ENCODE results near the gene HHAT. TPM values are rescaled to one million over a fixed set of nuclear protein-coding genes. Genes with fewer than 3 reads are reported as not detected.

The HHAT gene
- total RNA-seq: 0.65 and 1.2 TPM in 2 replicates

DNA sequence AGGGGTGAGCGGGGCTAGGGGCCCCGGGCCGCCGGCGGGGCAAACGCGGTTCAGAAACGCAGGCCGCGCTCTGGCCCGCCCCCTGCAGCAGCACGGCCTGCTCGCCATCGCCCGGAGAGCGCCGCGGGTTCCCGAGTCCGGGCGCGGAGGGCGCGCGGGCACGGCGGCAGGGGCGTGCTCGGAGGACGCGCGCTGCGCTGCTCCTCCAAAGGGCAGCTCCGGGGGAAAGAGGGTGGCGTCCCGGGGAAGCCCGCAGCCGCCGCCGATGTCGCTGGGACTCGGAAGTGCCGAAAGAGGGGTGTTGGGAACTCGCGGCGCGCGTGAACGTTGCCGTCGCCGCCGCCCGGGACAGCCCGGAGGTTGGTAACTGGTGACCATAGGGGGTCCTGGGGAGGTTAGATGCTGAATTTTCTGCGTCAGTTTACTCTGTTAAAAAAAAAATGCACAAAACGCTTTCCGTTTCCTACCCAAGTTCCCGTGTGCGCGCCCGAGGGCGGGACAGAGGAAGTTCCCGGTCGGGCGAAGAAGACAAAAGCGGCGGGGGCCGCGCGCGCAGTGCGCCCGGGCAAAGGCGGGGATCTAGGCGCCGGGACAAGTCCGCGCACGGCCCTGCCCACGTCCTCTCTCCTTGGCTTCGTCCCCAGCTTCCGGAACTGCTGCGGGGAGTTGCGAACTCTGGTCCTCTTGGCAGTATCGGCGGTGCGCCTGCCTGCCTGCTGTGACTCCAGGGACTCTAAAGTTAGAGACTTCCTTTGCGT, at the start of gene HHAT:
Gene HHAT, plus strand, starts transcription at position 157 of the 758 bp plus-strand sequence. CDS start 20,074 bp downstream, outside the sequence.
- DNase-seq (ENCODE audit: low read depth in 2 of 2): peak; percentile 73 to 78

DNA sequence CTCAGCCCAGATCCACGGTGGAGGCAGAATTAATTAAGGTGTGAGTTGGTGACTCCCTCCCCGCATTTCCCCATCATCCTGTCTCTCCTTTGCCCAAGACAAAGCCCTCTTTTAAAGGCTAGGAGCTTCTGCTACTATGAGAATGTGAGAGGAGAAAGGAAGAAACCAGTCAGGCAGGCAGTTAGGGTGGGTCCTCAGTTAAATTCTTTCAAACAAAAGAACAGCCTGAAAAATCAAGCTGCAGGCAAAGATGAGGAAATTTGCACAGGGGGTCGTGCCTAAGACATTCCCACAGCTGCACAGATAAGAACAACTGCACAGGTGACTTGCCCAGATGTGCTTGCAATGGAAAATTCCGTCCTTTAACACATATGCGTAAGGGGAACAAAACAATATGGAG, 48.5 kb upstream of the HHAT start:
- DNase-seq (ENCODE audit: low read depth in 2 of 2): no peak

DNA sequence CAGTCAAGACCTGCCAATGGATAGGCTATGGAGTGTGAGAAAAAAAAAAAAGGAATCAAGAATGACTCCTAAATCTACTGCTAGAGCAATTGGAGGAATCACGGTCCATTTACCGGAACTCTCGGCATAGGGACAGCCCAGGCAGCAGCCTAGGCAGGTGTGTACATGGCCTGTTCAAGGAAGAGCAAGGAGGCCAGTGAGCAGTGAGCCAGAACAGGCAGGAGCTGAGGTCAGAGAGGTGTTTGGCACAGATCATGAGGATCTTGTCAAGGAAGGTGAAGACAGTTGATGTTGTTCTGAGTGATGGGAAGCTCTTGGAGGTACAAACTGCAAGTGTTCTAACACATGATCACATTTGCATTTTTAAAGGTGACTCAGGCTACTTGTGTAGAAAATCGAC, 40.6 kb upstream of the HHAT start:
- no peak for DNase-seq (ENCODE audit: low read depth in 2 of 2)

DNA sequence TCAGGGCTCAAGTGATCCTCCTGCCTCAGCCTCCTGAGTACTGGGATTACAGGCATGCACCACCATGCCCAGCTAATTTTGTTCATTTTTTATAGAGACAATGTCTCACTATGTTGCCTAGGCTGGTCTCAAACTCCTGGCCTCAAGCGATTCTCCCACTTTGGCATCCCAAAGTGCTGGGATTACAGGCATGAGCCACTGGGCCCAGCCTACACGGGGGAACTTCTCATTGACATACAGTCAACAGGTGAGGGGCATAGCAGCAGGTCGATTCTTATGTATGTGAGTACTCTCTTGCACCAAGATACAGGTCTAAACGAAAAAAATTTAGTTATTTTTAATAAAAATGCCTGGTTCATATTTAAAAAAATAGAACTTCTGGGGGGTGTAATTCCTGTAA, 39.5 kb upstream of the HHAT start:
- DNase-seq (ENCODE audit: low read depth in 2 of 2): no peak

DNA sequence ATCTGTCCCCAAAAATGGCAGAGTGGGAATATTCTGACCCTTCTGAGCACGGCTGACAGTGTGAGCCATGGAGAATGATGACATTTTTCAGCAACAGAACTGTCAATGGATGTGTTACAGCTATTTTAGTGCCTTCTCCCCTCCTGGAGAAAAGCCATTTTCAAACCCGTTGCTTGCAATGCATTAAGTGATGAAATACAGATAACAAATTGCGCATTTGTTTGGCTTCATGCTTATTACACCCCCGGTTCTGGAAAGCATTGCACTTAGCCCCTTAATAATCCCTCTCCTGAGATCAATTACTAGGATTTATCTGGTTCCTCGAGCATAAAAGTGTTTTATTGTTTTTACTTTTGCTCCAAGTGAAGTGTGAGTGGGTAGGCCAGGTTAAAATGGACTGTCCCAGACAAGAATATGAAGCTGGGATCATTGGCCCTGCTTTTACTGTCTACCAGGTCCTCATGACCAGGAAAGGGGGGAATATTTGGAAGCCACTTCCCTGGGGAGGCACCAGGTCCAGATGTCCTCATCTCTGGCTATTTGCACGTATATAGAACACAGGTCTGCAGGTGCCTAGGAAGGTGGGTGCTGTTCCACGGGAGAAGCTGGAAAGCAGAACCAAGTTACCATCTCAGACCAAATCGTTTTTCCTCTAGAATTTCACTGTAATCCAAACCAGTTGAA, 37.5 kb upstream of the HHAT start:
- DNase-seq (ENCODE audit: low read depth in 2 of 2): no peak

DNA sequence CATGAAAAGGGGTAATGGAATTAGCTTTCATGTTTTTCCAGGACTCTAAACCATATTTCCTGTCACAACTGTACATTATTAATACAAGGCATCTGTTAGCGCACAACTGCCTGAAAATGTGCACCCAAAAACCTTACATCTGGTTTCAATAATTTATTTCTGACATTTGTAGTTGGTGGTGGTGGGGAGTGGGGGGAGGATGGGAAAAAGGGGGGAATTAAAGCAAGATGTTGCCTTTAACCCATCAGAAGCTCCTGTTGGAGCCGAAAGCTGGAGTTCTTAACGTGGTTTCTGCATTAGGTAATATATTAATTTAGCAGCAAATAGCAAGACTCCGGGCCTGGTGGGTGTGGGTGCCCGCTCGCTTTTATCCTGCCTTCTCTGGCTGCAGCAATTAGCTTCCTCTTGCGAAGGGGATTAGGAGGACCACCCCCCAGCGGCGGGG, 36.9 kb upstream of the HHAT start:
- DNase-seq (ENCODE audit: low read depth in 2 of 2): no peak

DNA sequence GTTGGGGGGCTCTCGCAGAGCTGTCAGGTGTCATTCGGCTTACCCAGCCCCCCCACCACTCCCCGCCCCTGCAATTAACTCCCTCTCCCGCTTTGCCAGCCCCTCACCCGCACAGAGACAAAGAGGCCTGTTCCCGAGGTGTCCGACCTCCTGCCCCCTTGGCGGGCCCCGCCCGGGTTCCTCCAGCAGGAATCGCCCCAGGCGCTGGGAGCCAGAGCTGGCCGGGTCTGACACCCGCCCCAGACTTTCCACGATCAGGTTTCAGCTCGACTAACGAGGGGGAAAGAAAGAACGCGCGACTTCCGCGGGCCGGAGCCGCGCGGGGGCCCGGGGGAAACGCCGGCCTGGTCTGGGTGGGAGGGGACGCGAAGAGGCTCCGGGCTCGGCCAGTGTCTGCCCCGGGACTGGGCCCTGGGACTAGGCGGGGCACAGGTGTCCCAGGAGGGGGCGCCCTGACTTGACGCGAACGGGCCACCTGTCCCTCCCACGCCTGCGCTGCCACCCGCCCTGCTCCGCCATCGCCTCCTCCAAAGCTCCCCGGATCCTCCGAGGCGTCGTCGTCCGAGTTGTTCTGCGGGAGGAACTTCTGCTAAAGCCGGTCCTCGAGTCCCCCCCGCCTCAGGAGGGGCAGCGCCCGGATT, 36.4 kb upstream of the HHAT start:
- peak; percentile 5 to 10 for DNase-seq (ENCODE audit: low read depth in 2 of 2)

DNA sequence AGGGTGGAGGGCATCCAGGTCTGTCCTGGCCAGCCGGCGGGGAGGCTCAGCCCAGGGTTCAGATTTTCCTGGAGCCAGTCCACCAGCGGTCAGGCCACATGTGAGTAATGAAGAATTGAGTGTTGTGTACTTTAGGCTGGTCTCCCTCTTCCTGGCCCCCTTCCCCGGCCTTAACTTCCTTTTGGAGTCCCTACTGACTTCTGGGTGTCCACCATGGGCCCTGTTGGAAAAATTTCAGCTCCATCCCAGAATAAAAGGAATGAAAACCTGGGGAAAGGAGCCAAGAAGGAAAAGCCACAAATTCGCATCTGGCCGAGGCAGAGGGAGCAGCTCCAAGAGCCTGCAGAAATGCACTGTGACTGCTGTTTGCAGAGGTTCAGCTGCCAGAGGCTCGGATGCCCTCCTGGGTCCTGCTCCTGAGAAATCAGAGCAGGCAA, 35.5 kb upstream of the HHAT start:
- no peak for DNase-seq (ENCODE audit: low read depth in 2 of 2)

DNA sequence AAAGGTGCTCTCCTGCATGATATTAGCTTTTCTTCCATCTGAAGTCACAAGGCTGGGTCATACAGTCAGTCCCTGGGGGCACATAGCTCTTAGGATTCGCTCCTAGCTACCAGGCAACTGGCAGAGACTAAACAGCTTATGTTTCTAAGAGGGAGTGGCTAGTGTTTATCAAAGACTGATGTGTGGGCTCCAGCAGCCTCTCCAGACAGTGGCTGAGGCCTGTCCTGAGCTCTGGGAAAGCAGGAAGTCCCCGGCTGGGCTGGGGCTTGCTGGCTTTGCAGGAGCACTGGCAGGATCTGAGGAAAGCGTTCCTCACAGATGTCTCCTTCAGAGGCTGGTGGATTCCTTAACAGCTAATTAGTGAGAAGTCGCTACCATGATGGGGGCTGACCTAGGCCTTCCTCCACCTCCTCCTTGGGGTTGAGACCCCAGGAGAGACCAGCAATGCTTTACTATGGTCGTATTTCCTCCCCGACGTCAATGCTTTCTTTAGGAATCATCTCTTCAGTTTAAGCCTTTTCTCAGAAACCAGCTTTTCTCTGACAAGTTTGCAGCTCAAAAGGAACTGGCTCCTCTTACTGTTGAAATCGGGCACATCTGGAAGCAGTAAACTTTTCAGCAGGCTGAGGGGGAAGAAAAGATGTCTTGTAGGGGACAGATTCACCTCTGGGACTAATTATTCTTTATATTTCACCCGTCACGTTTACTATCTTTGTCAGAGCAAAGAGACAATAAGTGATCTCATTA, 33.5 kb upstream of the HHAT start:
- no peak for DNase-seq (ENCODE audit: low read depth in 2 of 2)

DNA sequence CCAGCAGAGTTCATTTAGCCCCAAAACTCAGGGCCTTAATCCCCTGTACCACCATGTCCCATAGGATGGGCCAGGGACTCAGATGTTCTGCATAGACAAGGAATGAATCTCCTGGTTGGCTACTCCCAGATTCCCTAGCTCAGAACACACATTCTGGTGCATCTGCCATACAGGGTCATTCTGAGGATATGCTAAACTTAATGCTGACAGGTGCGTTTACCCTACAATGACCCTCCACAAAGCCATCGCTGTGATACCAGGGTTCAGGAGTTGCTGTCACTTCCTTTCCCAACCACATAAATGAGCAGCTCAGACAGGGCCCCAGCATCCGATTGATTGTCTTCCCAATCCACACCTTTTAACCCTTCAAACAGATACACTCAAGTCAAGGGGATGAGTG, 32.0 kb upstream of the HHAT start:
- DNase-seq (ENCODE audit: low read depth in 2 of 2): no peak

DNA sequence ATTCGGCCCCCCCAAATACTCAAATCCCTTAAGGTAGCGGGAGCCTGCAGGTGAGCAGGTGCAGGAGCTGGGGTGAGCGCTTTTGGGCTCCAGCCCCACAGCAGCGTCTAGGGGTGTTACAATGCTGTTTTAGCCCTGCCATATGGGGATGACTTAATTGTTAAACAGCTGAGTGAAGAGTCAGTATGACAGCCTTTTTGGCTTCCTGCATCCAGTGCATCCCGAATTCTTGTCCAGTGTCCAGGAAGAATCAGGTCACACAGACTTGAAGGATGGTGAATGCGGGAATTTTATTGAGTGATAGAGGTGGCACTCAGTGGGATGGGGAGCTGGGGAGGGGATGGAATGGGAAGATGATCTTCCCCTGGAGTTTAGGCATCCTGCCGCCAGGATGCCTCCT, 30.4 kb upstream of the HHAT start:
- no peak for DNase-seq (ENCODE audit: low read depth in 2 of 2)

DNA sequence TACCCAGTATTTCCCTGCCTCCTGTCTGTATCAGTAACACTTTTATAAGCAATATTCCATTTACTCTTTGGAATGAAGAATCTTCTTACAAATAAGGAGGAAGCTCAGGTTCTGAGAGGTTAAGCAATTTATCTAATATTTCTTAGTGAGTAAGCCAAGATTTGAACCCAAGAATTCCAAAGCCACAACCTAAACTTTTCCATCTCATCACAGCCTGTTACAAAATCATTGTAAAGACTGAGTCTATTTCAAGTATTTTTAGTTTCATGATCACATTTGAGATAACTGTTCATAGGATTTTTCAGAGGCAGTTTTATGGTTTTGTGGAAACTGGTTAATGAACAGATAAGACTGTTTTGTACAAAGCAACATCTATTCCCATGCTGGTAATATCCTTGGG, 29.8 kb upstream of the HHAT start:
- DNase-seq (ENCODE audit: low read depth in 2 of 2): no peak

DNA sequence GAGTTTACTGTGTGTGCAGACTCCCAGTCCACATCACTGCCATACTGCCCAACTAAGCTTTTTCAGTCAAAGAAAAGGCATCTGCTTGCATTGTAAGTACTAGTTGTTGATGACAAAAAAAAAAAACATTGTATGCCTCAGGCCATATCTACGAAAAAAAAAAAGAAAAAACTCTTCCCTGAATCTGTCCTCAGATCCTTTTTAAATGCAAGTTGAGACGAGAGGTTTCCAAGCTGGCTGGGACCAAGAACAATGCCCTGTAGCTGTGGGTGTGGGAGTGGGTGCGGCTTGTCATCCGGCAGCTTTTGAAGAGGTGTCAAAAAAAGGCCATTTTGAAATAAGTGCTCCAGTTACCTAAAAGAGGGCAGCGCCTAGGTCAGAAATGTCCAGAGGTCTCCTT, 29.2 kb upstream of the HHAT start:
- no peak for DNase-seq (ENCODE audit: low read depth in 2 of 2)

DNA sequence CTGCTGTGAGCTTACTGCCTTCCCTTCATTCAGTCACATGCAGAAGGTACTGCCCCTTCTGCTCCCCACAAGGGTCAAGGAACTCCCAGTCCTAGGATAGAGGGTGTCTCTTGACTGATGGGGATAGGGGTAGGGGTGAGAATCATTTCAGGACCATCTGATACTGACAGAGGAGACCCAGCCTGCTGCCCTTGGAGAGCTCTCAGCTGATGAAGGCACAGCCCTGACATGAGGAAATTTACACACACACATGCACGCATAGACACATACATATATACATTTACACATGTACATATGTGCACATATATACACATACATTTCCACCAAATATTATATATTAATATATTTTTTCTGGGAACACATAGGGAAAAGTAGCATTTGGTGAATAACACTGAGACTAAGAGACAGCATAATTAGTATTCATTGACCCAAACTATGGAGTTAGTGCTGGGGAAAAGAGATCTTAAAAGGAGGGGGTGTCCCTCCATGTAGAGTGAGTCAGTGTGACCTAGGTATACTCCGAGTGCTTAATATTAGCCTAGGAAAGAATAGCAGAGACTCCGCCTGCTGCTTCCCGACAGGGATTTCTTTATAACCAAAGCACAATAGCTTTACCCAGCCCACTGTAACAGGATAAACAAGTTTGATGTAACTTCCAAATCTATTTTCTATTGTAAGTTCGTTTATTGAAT, 27.6 kb upstream of the HHAT start:
- no peak for DNase-seq (ENCODE audit: low read depth in 2 of 2)

DNA sequence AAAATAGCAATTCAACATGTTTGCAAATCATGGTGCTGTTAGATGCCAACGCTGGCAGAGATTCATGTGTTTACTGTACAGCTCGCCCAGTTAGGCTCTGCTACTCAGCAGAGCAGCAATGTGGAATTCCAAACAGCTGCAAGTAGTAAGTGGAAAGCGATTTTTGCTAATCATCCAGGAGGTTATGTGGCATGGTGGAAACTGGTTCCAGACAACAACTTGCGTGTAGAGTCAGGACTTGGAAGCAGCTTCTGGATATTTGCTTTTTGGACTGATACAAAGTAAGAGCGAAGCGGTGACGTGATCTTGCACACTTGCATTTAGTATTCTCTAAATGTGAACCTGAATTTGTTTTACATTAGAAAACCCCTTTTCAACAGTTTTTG, 27.1 kb upstream of the HHAT start:
- DNase-seq (ENCODE audit: low read depth in 2 of 2): no peak

DNA sequence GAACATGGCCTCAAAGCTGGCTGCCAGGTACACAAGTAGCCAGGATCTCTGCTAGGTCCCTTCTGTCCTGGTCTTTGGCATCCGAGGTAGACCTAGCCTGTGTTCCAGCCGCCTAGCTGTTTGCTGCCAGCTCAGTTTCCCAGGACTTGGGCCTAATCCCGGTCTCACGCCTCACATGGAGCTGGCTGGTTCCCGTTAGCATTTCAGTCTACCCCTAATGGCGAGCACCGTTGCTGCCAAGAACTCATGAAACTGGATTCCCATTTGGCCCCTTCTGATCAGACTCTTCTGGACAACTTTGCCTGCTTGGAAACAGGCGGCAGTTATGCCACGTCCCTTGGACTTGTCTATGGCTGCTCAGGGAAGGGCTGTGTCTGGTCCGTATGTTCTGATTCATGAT, 26.2 kb upstream of the HHAT start:
- DNase-seq (ENCODE audit: low read depth in 2 of 2): no peak

DNA sequence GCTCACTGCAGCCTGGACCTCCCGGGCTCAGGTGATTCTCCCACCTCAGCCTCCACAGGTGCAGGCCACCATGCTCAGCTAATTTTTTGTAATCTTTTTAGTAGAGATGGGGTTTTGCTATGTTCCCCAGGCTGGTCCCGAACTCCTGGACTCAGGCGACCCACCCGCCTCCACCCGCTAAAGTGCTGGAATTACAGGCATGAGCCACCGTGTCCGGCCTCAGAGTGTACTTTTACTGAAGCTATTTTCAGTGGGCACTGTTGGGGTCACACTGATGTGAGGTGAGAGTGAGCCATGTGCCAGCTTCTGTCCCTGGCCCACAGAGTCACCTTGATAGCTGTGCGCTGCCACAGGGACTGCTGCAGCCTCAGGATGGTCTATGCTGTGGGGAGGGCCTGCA, 25.3 kb upstream of the HHAT start:
- no peak for DNase-seq (ENCODE audit: low read depth in 2 of 2)

DNA sequence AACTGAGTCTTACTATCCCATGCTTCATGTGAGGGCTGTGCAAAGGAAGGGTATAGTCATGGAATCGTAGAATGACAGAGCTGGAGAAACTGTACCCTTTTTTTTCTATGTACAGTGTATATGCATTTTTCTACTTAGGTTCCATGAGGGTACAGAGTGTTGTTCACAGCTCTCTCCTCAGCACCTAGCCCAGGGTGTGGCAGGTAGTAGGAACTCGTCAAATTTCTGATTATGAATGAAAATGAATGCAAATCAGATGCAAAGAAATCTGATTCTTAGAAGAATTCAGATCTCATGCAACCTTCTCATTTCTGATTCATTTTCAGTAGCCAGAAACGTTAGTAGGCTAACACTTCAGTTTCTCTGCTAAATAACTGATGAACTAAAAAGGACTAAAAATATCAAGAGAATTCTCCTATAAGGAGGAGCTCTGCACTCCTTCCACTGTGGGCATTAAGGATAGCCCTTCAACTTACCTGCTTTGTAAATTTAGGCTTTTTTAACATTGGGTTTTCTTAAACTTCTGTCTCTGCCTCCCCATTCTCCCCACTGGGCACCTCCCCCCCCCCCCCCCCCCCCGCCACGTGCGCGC, 18.0 kb upstream of the HHAT start:
- no peak for DNase-seq (ENCODE audit: low read depth in 2 of 2)

DNA sequence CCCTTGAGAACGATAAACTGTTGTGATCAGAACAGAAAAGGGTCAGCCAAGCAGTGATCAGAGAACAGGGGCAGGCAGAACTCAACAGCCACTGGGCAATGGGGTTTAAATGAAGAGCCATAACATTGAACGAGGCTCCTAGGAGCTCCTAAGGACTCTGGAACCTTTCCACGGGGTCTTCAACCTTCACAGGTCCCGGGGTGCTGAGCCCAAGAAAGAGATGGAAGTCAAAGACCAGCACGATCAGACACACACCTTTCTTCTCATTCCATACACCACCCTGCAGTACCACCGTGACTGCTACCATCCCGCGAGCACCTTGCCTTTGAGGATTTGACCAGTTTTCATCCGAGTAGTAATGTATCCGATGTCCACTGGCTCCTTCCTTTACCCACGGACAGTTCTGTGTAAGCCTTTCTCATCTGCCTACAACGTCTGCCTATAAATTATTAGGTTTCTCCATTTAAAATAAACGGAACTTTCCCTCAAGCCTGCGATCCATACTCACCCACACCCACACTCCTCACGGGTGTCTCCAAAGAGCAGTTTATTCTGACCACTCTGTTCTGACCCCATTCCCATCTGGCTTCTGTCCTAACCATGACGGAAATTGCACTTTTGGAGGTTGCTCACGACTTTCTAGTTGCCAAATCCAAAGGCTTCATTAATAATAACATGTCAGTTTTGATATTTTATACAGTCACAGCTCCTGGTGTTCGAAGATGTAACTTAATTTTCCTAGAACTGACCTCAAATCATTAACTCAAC, 16.8 kb upstream of the HHAT start:
- peak in 1 of 2 donors; percentile 16 for DNase-seq (ENCODE audit: low read depth in 2 of 2)

DNA sequence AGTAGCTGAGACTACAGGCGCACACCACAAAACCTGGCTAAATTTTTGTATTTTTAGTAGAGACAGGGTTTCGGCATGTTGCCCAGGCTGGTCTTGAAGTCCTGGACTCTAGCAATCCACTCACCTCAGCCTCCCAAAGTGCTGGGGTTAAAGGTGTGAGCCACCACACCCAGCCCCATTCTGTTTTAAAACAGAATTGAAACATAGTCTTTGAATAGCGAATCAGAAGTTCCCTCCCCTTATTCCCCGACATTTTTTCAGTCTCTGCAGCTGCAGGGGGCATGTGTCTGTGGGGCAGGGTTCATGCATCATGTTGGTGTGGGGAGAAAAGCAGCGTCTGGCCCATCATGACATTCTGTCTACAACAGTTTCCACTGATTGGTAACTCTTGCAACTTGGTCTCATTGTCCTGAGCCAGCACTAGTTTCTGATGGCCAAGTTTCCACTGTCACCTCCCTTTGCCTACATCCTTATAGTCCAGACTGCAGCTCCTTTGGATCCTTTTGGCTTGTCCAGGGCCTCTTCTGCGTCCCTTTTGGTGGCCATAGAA, 15.6 kb upstream of the HHAT start:
- no peak for DNase-seq (ENCODE audit: low read depth in 2 of 2)
